ENCODE results near the gene PGM2L1. TPM values are rescaled to one million over a fixed set of nuclear protein-coding genes. Genes with fewer than 3 reads are reported as not detected.
A peak's percentile ranks its signal among the peaks of the same experiment; 100 is the strongest.

Gene PGM2L1
- total RNA-seq, 1 donor from 2014 or later: 15.9 TPM

DNA sequence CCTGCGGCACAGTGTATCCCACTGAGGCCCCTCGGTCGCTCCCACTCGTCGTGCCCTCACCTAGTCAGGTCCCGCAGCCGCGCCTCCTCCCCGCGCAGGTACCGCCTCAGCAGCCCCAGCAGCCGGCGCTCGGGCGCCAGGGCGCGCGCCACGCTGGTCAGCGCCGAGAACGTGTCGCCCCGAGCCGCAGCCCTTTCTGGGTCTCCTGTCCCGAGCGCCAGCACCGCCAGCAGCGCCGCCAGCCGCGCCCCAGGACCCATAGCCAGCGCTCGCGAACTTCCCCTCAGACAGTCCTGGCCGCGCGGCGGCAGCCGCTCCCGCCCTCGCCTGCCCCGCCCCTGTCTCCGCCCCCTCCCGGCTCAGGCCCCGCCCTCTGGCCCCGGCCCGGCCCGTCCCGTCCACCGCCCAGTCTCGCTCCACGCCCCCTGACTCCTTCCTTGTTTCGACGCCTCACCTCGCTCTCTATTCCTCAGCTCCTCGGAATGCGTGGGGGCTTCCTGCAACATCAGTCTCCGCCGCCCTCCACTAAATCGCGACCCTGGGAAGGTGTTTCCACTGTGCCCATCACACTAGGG lies 86.8 kb downstream of the PGM2L1 start, which contains the start of gene P4HA3:
Gene P4HA3 (minus strand): TSS at position 289 of the 575 bp plus-strand sequence. CDS start 29 bp downstream, at position 260.
- H3K36me3 Mint-ChIP-seq: peaks cover 2% of the 10 kb centered on the region
- H2AFZ ChIP-seq (replicated peaks): peak within 1 kb of the TSS; percentile 87
- H3K27me3 ChIP-seq: peaks cover 76% of the 10 kb centered on the region

DNA sequence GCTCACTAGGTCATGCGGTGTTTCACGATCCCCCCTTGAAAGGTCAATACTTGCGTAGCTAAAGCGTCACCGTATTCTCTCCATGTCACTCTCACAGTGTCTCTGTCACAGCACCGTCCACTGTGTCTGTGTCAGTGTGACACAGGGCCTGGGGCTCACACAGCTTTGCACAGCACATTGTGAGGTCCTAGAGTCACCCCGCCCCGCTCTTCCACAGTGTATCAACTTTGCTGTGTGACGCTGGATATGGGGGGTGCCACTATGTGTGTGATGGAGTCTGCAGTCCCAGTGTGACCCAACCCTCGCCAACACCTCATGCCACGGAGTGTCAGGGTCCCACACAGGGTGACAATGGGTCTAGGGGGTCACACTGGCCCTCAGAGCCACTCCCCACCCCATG lies 87.4 kb downstream of the PGM2L1 start:
- H3K4me1 ChIP-seq: no peaks in the 10 kb centered on the region
- no peak overlapping the region for H3K9ac ChIP-seq
- no peak for DNase-seq (ENCODE audit: low spot score)
- no peak overlapping the region for H3K27ac Mint-ChIP-seq
- TF ChIP-seq EZH2phosphoT487 (IDR thresholded peaks at IDR 0.05): no peak
- TF ChIP-seq, protein P1, sequence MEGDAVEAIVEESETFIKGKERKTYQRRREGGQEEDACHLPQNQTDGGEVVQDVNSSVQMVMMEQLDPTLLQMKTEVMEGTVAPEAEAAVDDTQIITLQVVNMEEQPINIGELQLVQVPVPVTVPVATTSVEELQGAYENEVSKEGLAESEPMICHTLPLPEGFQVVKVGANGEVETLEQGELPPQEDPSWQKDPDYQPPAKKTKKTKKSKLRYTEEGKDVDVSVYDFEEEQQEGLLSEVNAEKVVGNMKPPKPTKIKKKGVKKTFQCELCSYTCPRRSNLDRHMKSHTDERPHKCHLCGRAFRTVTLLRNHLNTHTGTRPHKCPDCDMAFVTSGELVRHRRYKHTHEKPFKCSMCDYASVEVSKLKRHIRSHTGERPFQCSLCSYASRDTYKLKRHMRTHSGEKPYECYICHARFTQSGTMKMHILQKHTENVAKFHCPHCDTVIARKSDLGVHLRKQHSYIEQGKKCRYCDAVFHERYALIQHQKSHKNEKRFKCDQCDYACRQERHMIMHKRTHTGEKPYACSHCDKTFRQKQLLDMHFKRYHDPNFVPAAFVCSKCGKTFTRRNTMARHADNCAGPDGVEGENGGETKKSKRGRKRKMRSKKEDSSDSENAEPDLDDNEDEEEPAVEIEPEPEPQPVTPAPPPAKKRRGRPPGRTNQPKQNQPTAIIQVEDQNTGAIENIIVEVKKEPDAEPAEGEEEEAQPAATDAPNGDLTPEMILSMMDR (IDR thresholded peaks at IDR 0.05): no peak
- TF ChIP-seq EZH2 (IDR thresholded peaks at IDR 0.05): no peak
- H3K4me3 Mint-ChIP-seq: peak overlapping the region; percentile 86
- H3K79me2 ChIP-seq (ENCODE audit: low read depth): no peaks in the 10 kb centered on the region
- H3K4me2 ChIP-seq: peak overlapping the region; percentile 79
- H2AFZ ChIP-seq (replicated peaks): no peak overlapping the region
- H3K27ac ChIP-seq: no peak overlapping the region
- H3K36me3 Mint-ChIP-seq: peaks cover 2% of the 10 kb centered on the region
- H3K9me3 ChIP-seq (ENCODE audit: low read depth): no peaks in the 10 kb centered on the region
- peaks cover 82% of the 10 kb centered on the region for H3K27me3 ChIP-seq
- no peaks in the 10 kb centered on the region for H3F3A ChIP-seq (ENCODE audit: low read depth)
- H3K4me3 ChIP-seq: peak overlapping the region; percentile 49
- no peaks in the 10 kb centered on the region for H3K36me3 ChIP-seq
- peaks cover 12% of the 10 kb centered on the region for H3K27me3 Mint-ChIP-seq (ENCODE audit: insufficient read depth, low read depth)
- peaks cover 4% of the 10 kb centered on the region for H3K4me1 Mint-ChIP-seq
- H4K20me1 ChIP-seq (ENCODE audit: low read depth): no peaks in the 10 kb centered on the region
- H3K9me3 Mint-ChIP-seq: peaks cover 9% of the 10 kb centered on the region

More for the DNA sequence above, 86.8 kb downstream of the PGM2L1 start, which contains the start of gene P4HA3:
- Histone ChIP-seq H3K4me2 (peak within 1 kb of the TSS; percentile 79), H3K9me3 (ENCODE audit: low read depth) (no peaks in the 10 kb centered on the region), H3K36me3 (no peaks in the 10 kb centered on the region), H3K4me1 (no peaks in the 10 kb centered on the region), H4K20me1 (ENCODE audit: low read depth) (no peaks in the 10 kb centered on the region), H3K79me2 (ENCODE audit: low read depth) (no peaks in the 10 kb centered on the region), H3K4me3 (peak within 1 kb of the TSS; percentile 49), H3K9ac (no peak within 1 kb of the TSS), H3K27ac (no peak within 1 kb of the TSS), H3F3A (ENCODE audit: low read depth) (no peaks in the 10 kb centered on the region)
- TF ChIP-seq, protein P1 (IDR thresholded peaks at IDR 0.05): peak; percentile 28
- TF ChIP-seq EZH2 (IDR thresholded peaks at IDR 0.05): no peak
- no peak for TF ChIP-seq EZH2phosphoT487 (IDR thresholded peaks at IDR 0.05)
- Mint-ChIP-seq H3K4me1 (peaks cover 4% of the 10 kb centered on the region), H3K27ac (no peak within 1 kb of the TSS), H3K9me3 (peaks cover 10% of the 10 kb centered on the region), H3K4me3 (peak within 1 kb of the TSS; percentile 86), H3K27me3 (ENCODE audit: insufficient read depth, low read depth) (peaks cover 10% of the 10 kb centered on the region)
- DNase-seq (ENCODE audit: low spot score): peak; percentile 84

DNA sequence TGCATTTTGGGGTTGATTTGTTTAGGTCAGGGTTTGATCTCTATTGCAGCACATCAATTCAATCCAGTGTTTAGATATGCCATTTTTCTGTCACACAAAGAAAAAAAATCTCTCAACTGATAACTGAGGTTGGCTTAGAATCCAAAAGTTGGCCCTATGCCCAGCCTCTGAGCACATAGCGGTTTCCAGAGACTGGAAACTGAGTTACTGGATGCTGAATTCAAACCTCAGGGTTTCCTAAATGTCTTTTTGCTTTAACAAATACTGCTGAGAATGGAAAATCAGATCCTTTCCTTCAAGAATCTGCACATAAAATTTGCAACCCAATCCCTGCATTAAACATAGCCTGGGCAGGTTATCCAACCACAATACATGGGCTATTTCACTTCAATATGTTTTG lies 90.8 kb downstream of the PGM2L1 start:
- H3K36me3 ChIP-seq: no peaks in the 10 kb centered on the region
- Mint-ChIP-seq H3K9me3 (peaks cover 2% of the 10 kb centered on the region), H3K27me3 (ENCODE audit: insufficient read depth, low read depth) (peaks cover 9% of the 10 kb centered on the region), H3K36me3 (no peaks in the 10 kb centered on the region), H3K4me3 (no peak overlapping the region), H3K4me1 (peaks cover 4% of the 10 kb centered on the region), H3K27ac (no peak overlapping the region)
- no peak overlapping the region for H3K4me2 ChIP-seq
- TF ChIP-seq EZH2 (IDR thresholded peaks at IDR 0.05): no peak
- TF ChIP-seq EZH2phosphoT487 (IDR thresholded peaks at IDR 0.05): no peak
- TF ChIP-seq, protein P1 (IDR thresholded peaks at IDR 0.05): no peak
- no peaks in the 10 kb centered on the region for H4K20me1 ChIP-seq (ENCODE audit: low read depth)
- peaks cover 68% of the 10 kb centered on the region for H3K27me3 ChIP-seq
- no peak overlapping the region for H3K27ac ChIP-seq
- H2AFZ ChIP-seq (replicated peaks): no peak overlapping the region
- no peak overlapping the region for H3K9ac ChIP-seq
- no peak overlapping the region for H3K4me3 ChIP-seq
- no peaks in the 10 kb centered on the region for H3K4me1 ChIP-seq
- no peak for DNase-seq (ENCODE audit: low spot score)
- H3K79me2 ChIP-seq (ENCODE audit: low read depth): no peaks in the 10 kb centered on the region
- no peaks in the 10 kb centered on the region for H3F3A ChIP-seq (ENCODE audit: low read depth)
- no peaks in the 10 kb centered on the region for H3K9me3 ChIP-seq (ENCODE audit: low read depth)

Measured in neural progenitor cell (in vitro differentiated cells).